ENCODE measurements around the gene ZCCHC24. TPM values are rescaled to one million over a fixed set of nuclear protein-coding genes. Genes with fewer than 3 reads are reported as not detected.

The ZCCHC24 gene
- total RNA-seq, 1 donor from 2014 or later = 0.52 TPM

GRCh38 chr10:79482741-79483140, 37.3 kb upstream of the ZCCHC24 start:
- H3K27me3 Mint-ChIP-seq (ENCODE audit: insufficient read depth) = peaks cover 13% of the 10 kb centered on the region
- no peak overlapping the region for H3K4me3 Mint-ChIP-seq
- no peaks in the 10 kb centered on the region for H3K4me1 Mint-ChIP-seq (ENCODE audit: low read depth)
- intact Hi-C loops (cut with micrococcal nuclease) = no loop called here
- H3K9me3 Mint-ChIP-seq = no peaks in the 10 kb centered on the region
- H3K36me3 Mint-ChIP-seq (ENCODE audit: low read depth) = no peaks in the 10 kb centered on the region
- no peak for DNase-seq (ENCODE audit: low spot score)
- no peak overlapping the region for H3K27ac Mint-ChIP-seq

GRCh38 chr10:79482304-79482703, 36.9 kb upstream of the ZCCHC24 start:
- DNase-seq (ENCODE audit: low spot score) = no peak

GRCh38 chr10:79479283-79479909, 34.0 kb upstream of the ZCCHC24 start:
- no peaks in the 10 kb centered on the region for H3K9me3 Mint-ChIP-seq
- DNase-seq (ENCODE audit: low spot score) = no peak
- intact Hi-C loops (cut with micrococcal nuclease) = no loop called here
- H3K4me1 Mint-ChIP-seq (ENCODE audit: low read depth) = no peaks in the 10 kb centered on the region
- H3K27ac Mint-ChIP-seq = no peak overlapping the region
- no peaks in the 10 kb centered on the region for H3K36me3 Mint-ChIP-seq (ENCODE audit: low read depth)
- H3K27me3 Mint-ChIP-seq (ENCODE audit: insufficient read depth) = peaks cover 22% of the 10 kb centered on the region
- no peak overlapping the region for H3K4me3 Mint-ChIP-seq

More at GRCh38 chr10:79482304-79482703, 36.9 kb upstream of the ZCCHC24 start:
- H3K4me3 Mint-ChIP-seq = no peak overlapping the region
- no peaks in the 10 kb centered on the region for H3K4me1 Mint-ChIP-seq (ENCODE audit: low read depth)
- H3K27ac Mint-ChIP-seq = no peak overlapping the region
- H3K27me3 Mint-ChIP-seq (ENCODE audit: insufficient read depth) = peaks cover 16% of the 10 kb centered on the region
- no peaks in the 10 kb centered on the region for H3K9me3 Mint-ChIP-seq
- intact Hi-C loops (cut with micrococcal nuclease) = no loop called here
- H3K36me3 Mint-ChIP-seq (ENCODE audit: low read depth) = no peaks in the 10 kb centered on the region

GRCh38 chr10:79477456-79477855, 32.0 kb upstream of the ZCCHC24 start:
- Mint-ChIP-seq H3K27me3 (ENCODE audit: insufficient read depth) (peaks cover 31% of the 10 kb centered on the region), H3K36me3 (ENCODE audit: low read depth) (no peaks in the 10 kb centered on the region), H3K27ac (no peak overlapping the region), H3K4me1 (ENCODE audit: low read depth) (no peaks in the 10 kb centered on the region), H3K4me3 (no peak overlapping the region), H3K9me3 (no peaks in the 10 kb centered on the region)
- DNase-seq (ENCODE audit: low spot score) = no peak
- intact Hi-C loops (cut with micrococcal nuclease) = no loop called here

GRCh38 chr10:79476645-79477044, 31.2 kb upstream of the ZCCHC24 start:
- no peak overlapping the region for H3K27ac Mint-ChIP-seq
- no peak for DNase-seq (ENCODE audit: low spot score)
- no peaks in the 10 kb centered on the region for H3K4me1 Mint-ChIP-seq (ENCODE audit: low read depth)
- peaks cover 38% of the 10 kb centered on the region for H3K27me3 Mint-ChIP-seq (ENCODE audit: insufficient read depth)
- no peaks in the 10 kb centered on the region for H3K36me3 Mint-ChIP-seq (ENCODE audit: low read depth)
- intact Hi-C loops (cut with micrococcal nuclease) = no loop called here
- no peaks in the 10 kb centered on the region for H3K9me3 Mint-ChIP-seq
- H3K4me3 Mint-ChIP-seq = no peak overlapping the region

- intact Hi-C loops (cut with micrococcal nuclease) = no loop called here
- DNase-seq (ENCODE audit: low spot score) = no peak
- H3K9me3 Mint-ChIP-seq = no peaks in the 10 kb centered on the region
- H3K27me3 Mint-ChIP-seq (ENCODE audit: insufficient read depth) = peaks cover 38% of the 10 kb centered on the region
- H3K27ac Mint-ChIP-seq = no peak overlapping the region
- H3K4me3 Mint-ChIP-seq = no peak overlapping the region
- no peaks in the 10 kb centered on the region for H3K4me1 Mint-ChIP-seq (ENCODE audit: low read depth)
- H3K36me3 Mint-ChIP-seq (ENCODE audit: low read depth) = no peaks in the 10 kb centered on the region
These were observed 30.5 kb upstream of the ZCCHC24 start for GRCh38 chr10:79475877-79476276.

GRCh38 chr10:79475119-79475653, 29.8 kb upstream of the ZCCHC24 start:
- H3K27ac Mint-ChIP-seq = no peak overlapping the region
- H3K4me1 Mint-ChIP-seq (ENCODE audit: low read depth) = no peaks in the 10 kb centered on the region
- intact Hi-C loops (cut with micrococcal nuclease) = no loop called here
- no peak overlapping the region for H3K4me3 Mint-ChIP-seq
- DNase-seq (ENCODE audit: low spot score) = no peak
- no peaks in the 10 kb centered on the region for H3K9me3 Mint-ChIP-seq
- peaks cover 36% of the 10 kb centered on the region for H3K27me3 Mint-ChIP-seq (ENCODE audit: insufficient read depth)
- H3K36me3 Mint-ChIP-seq (ENCODE audit: low read depth) = no peaks in the 10 kb centered on the region

GRCh38 chr10:79473496-79474095, 28.2 kb upstream of the ZCCHC24 start:
- no peak for DNase-seq (ENCODE audit: low spot score)
- Mint-ChIP-seq H3K4me1 (ENCODE audit: low read depth) (no peaks in the 10 kb centered on the region), H3K9me3 (no peaks in the 10 kb centered on the region), H3K27me3 (ENCODE audit: insufficient read depth) (peaks cover 36% of the 10 kb centered on the region), H3K36me3 (ENCODE audit: low read depth) (no peaks in the 10 kb centered on the region), H3K4me3 (no peak overlapping the region), H3K27ac (no peak overlapping the region)
- intact Hi-C loops (cut with micrococcal nuclease) = no loop called here

- no peaks in the 10 kb centered on the region for H3K4me1 Mint-ChIP-seq (ENCODE audit: low read depth)
- H3K9me3 Mint-ChIP-seq = no peaks in the 10 kb centered on the region
- DNase-seq (ENCODE audit: low spot score) = no peak
- intact Hi-C loops (cut with micrococcal nuclease) = no loop called here
- no peaks in the 10 kb centered on the region for H3K36me3 Mint-ChIP-seq (ENCODE audit: low read depth)
- no peak overlapping the region for H3K27ac Mint-ChIP-seq
- peaks cover 34% of the 10 kb centered on the region for H3K27me3 Mint-ChIP-seq (ENCODE audit: insufficient read depth)
- H3K4me3 Mint-ChIP-seq = no peak overlapping the region
These were observed 27.5 kb upstream of the ZCCHC24 start for GRCh38 chr10:79472951-79473350.

- Mint-ChIP-seq H3K27me3 (ENCODE audit: insufficient read depth) (peaks cover 32% of the 10 kb centered on the region), H3K36me3 (ENCODE audit: low read depth) (no peaks in the 10 kb centered on the region), H3K27ac (no peak overlapping the region), H3K4me1 (ENCODE audit: low read depth) (no peaks in the 10 kb centered on the region), H3K4me3 (no peak overlapping the region), H3K9me3 (no peaks in the 10 kb centered on the region)
- no peak for DNase-seq (ENCODE audit: low spot score)
- intact Hi-C loops (cut with micrococcal nuclease) = no loop called here
These were observed 27.0 kb upstream of the ZCCHC24 start for GRCh38 chr10:79472449-79472848.

GRCh38 chr10:79471776-79472175, 26.4 kb upstream of the ZCCHC24 start:
- no peak overlapping the region for H3K4me3 Mint-ChIP-seq
- no peaks in the 10 kb centered on the region for H3K36me3 Mint-ChIP-seq (ENCODE audit: low read depth)
- no peak for DNase-seq (ENCODE audit: low spot score)
- peaks cover 31% of the 10 kb centered on the region for H3K27me3 Mint-ChIP-seq (ENCODE audit: insufficient read depth)
- H3K9me3 Mint-ChIP-seq = no peaks in the 10 kb centered on the region
- intact Hi-C loops (cut with micrococcal nuclease) = no loop called here
- no peak overlapping the region for H3K27ac Mint-ChIP-seq
- no peaks in the 10 kb centered on the region for H3K4me1 Mint-ChIP-seq (ENCODE audit: low read depth)

- Mint-ChIP-seq H3K36me3 (ENCODE audit: low read depth) (no peaks in the 10 kb centered on the region), H3K4me3 (no peak overlapping the region), H3K4me1 (ENCODE audit: low read depth) (no peaks in the 10 kb centered on the region), H3K9me3 (no peaks in the 10 kb centered on the region), H3K27me3 (ENCODE audit: insufficient read depth) (peaks cover 18% of the 10 kb centered on the region), H3K27ac (no peak overlapping the region)
- intact Hi-C loops (cut with micrococcal nuclease) = no loop called here
- DNase-seq (ENCODE audit: low spot score) = no peak
These were observed 24.7 kb upstream of the ZCCHC24 start for GRCh38 chr10:79470096-79470495.

- Mint-ChIP-seq H3K27ac (no peak overlapping the region), H3K4me1 (ENCODE audit: low read depth) (no peaks in the 10 kb centered on the region), H3K27me3 (ENCODE audit: insufficient read depth) (peaks cover 15% of the 10 kb centered on the region), H3K9me3 (no peaks in the 10 kb centered on the region), H3K4me3 (no peak overlapping the region), H3K36me3 (ENCODE audit: low read depth) (no peaks in the 10 kb centered on the region)
- no peak for DNase-seq (ENCODE audit: low spot score)
- intact Hi-C loops (cut with micrococcal nuclease) = no loop called here
These were observed 23.6 kb upstream of the ZCCHC24 start for GRCh38 chr10:79468841-79469585.

Measured in activated T-helper 1 cell treated with anti-CD3 and anti-CD28 coated beads, Interleukin-12 subunit alpha, Interleukin-12 subunit beta, Interleukin-2, Interleukin-4 antibody, amounts not matched to agents 30 ng/mL and 10 ng/mL and 1 ng/mL, durations not matched to agents 14 hours and 24 hours and 36 hours (primary cell).